ENCODE data around the gene GSDME.
"Not testable (repeated sequence)": the region's sequence is repeated elsewhere in the genome, so short reads cannot be mapped to it uniquely, and the experiment has no call there.

GSDME gene

DNA sequence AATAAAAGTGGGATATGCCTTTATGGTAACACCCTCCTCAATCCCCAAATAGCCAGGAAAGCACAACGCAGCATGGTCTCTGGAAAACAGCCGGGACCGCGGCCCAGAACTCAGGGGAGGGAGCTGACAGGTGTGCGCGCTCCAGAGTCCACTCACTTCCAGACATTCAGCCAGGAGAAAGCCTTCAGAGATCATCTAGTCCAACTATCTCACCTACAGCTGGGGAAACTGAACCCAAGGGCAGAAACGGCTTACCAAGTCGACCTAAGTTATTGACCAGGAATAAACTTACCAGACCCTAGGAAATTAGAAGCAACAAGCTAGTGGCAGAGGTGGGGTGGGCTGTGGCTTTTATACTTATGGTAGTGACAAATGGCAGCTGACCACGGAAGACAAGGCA, 16.4 kb downstream of the GSDME start:
- no peak for DNase-seq

- DNase-seq, result no peak
Measured at GRCh38 chr7:24739306-24739705, 18.0 kb downstream of the GSDME start.

DNA sequence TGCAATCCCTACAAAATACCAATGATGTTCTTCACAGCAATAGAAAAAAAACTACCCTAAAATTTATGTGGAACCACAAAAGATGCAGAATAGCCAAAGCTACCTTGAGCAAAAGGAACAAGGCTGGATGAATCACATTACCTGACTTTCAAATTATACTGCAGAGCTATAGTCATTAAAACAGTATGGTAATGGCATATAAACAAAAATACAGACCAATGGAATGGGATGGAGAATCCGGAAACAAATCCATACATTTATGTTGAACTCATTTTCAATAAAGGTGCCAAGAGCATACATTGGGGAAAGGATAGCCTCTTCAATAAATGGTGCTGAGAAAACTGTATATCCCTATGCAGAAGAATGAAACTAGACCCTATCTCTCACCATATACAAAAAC, 18.7 kb downstream of the GSDME start:
- no peak for DNase-seq

- no peak for DNase-seq
Measured at GRCh38 chr7:24737281-24737680, 20.0 kb downstream of the GSDME start.

DNA sequence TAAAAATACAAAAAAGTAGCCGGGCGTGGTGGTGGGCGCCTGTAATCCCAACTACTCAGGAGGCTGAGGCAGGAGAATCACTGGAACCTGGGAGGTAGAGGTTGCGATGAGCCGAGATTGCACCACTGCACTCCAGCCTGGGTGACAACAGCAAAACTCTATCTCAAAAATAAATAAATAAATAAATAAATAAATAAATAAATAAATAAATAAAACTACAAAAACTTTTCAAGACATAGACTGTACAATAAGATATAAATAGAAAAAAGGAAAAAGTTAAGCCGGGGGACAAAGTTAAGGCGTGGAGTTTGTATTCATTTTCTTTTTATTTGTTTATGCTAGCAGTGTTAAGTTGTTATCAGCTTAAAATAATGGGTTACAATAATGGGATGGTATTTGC, 21.7 kb downstream of the GSDME start:
- not testable (repeated sequence) for DNase-seq

- DNase-seq, result no peak
Measured at GRCh38 chr7:24734306-24734705, 23.0 kb downstream of the GSDME start.

DNA sequence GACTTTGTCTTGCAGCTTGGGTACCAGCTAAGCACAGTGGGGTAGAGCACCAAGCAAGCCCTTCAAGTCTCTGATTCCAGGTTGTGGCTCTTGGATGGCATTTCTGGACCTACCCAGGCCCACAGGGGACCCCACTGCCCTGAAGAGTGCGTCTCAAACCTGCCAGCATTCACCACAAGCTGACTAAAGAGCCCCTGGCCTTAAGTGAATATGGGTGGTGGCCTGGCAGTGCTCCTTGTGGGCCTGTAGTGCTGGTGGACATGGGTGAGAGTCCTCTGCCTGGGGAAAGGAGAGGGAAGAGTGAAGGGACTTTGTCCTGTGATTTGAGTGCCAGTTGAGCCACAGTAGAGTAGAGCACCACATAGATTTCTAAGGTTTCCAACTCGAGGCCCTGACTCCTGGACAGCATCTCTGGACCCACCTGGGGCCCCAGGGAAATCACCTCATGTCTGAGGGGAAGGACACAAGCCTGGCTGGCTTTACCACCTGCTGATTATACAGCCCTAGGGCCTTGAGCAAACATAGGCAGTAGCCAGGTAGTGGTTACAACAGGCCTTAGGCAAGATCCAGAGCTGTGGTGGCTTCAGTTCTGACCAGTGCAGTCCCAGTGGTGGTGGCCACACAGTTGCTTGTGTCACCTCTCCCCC, 23.7 kb downstream of the GSDME start:
- no peak for DNase-seq

DNA sequence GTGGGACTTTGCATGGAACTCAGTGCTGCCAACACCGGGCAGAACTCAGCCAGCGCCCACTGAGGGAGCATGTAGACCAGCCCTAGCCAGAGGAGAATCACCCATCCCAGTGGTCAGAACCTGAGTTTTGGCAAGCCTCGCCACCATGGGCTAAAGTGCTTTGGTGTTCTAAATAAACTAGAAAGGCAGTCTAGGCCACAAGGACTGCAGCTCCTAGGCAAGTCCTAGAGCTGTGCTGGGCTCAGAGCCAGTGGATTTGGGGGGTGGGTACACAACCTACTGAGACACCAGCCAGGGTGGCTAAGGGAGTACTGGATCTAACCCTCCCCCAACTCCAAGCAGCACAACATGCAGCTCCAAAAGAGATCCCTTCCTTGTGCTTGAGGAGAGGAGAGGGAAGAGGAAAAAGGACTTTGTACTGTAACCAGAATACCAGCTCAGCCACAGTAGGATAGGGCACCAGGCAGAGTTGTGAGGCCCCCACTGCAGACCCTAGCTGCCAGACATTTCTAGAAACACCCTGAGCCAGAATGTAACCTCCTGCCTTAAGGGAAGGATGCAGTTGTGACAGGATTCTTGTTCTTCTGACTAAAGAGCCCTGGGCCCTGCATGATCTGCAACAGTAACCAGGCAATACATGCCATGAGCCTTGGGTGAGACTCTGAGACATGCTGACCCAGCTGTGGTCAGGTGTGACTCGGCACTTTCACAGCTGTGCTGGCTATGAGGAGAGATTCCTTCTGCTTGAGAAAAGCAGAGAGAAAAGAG, 24.4 kb downstream of the GSDME start:
- no peak for DNase-seq

DNA sequence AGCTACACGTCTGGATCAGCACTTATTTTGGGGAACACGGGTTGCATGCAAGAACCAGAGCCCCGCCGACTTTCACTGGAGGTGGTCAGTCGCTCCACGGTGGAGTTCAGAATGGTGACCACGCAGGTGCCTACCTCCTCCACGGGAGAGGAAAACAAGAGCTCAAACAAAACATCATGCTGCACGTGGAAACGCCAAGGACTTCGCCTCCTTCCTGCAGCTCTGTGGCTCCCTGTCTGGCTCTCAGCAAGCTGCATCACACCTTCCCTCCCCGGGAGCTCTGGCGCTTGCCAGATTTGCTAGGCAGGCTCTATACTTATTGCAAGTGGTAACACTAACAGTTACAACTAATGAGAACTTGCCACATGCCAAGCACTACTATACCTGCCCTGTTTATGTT, 26.0 kb downstream of the GSDME start:
- DNase-seq, result no peak

DNA sequence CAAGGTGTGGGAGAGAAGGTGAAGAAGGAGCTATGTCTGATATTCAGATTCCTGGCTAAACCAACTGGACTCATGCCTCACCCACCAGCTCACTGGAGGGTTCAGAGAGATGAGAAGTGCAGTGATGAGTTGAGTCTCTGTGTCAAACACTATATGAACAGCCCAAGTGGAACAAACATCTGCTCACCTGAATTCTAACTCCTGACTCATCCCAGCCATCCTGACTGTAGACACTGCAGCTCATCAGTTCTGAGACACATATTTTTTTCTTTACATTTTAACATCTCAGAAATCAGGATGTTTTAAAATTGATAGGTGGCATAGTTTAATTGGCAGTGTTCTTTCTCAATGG, 27.3 kb downstream of the GSDME start:
- no peak for DNase-seq

- no peak for DNase-seq
Measured at GRCh38 chr7:24729365-24730017, 27.8 kb downstream of the GSDME start.

DNA sequence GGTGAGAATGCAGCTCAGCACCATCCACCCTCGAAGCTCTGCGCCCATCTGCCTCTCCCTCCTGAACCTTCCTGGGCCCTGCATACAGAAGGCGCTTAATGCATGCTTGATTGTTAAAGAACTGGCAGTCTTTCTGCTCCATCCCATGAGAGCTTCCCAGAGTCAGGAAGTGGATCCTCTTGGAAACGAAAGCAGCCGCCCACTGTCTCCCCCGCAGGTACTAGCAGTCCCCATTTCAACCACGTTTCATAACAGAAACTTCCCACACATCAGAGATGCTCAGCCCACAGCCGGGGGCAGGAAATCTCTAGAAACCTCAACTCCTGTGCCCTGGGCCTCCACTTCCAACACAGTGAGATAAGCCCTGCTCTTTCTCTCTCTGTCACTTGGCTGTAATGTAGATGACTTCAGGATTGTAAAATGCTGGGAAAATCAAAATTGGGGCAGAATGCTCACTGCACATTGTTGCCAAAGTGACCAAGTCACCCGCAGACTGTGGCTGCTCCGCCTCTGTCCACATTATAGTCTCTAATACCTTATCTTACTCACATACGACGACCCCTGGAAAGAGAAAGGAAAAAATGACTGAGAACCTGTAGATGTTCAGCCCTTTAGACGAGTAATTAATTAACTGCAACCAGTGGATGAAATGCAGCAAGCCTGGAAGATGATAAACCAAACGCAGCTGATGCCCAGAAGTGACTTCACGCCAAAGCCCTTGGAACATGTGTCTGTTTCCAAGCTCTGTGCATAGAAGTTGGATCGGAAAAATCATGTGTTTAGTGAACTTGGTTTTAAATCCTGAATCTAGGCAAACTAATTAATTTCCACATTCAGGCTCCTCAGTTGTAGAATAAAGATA, 28.5 kb downstream of the GSDME start:
- DNase-seq, result no peak

DNA sequence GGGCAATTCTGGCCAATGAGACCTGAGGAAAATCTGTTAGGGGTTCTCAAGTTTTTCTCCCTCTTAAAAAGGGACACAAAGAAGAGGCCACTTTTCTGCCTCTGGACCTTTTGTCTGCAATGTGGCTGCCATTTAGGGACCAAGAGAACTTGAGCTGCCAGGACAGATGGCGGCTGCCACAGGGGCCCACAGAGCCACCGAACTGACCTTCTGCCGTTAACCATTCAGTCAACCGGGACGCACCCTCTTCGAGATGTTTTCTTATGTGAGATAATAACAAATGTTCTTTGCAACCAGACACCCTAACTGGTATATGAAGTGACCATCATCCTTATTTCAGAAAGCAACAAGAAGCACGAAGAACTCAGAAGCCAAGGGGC, 29.2 kb downstream of the GSDME start:
- DNase-seq, result no peak

- DNase-seq, result no peak
Measured at GRCh38 chr7:24727154-24728120, 29.8 kb downstream of the GSDME start.

DNA sequence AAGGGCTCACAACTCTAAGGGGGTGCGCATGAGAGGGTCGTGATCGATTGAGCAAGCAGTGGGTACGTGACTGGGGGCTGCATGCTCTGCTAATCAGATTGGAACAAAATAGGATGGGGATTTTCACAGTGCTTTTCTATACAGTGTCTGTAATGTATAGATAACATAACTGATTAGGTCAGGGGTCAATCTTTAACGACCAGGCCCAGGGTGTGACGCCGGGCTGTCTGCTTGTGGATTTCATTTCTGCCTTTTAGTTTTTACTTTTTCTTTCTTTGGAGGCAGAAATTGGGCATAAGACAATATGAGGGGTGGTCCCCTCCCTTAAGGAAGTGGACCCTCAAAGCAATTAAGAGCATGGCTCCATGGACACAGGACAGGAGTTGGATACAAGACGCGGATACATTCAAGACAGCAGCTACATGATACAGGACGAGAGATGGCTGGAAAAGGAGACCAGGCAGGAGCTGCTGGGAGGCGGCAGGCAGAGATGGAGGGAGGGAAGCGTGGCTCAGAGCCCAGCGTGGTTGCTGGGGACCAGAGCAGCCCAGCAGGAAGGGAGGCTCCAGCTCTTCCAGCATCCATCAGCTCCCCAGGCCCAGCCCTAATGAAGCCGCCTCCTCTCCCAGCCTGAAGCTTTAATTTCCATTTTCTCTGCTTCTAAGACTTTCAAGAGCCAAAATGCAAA, 31.6 kb downstream of the GSDME start:
- no peak for DNase-seq

GRCh38 chr7:24724451-24725190, 32.6 kb downstream of the GSDME start:
- DNase-seq, result no peak

DNA sequence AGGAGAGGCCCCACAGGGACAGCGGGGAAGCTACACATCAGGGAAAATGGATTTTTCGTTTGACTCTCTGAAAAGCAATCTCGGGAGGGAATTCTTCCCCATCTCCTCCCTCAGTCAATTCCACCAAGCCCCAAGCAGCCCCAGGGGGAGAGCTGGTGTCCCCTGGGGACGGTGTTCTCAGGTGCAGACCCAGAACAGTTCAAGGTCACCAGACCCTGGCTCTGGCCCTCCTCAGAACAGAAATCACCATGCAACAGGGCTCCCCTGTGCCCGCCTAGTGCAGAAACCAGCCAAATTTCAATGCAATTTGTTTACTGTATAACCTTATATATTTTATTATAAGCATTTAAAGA, 34.1 kb downstream of the GSDME start:
- DNase-seq, result no peak

DNA sequence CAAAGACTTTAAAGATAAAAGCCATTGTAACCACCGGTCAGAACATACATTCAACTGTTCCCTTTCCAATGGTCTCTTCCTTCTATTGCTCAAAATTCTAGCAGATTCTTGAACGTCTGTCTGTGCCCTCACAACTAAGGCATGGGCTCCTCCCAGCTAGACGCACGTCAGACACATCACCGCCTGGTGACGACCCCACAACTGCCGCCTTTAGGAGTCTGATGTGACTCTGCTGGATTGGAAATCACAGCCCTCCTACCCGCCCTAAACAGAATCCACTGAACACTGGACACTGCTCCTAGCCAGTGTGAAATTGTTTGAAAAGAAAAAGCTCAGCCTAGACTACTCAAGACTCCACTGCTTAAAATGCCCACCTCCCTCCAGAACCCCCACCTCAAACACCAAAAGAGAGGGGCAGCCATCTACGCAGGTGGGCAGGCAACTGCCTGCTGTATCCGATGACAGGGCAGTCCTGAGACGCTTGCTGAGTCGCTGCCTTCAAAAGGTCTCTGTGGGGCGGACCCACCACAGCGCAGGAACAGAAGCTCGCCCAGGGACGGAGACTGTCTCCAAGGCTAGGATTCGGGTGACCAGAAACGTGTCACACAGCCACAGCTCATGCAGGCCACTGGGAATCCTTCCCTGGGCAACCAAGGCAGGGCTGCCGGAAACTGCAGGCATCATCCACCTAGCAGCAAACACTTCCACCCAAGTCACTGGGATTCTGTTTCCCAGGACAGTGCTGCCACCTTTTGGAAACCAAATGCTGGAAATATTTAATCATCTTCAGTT, 34.7 kb downstream of the GSDME start:
- DNase-seq, result no peak

GRCh38 chr7:24721481-24722001, 35.7 kb downstream of the GSDME start:
- no peak for DNase-seq

DNA sequence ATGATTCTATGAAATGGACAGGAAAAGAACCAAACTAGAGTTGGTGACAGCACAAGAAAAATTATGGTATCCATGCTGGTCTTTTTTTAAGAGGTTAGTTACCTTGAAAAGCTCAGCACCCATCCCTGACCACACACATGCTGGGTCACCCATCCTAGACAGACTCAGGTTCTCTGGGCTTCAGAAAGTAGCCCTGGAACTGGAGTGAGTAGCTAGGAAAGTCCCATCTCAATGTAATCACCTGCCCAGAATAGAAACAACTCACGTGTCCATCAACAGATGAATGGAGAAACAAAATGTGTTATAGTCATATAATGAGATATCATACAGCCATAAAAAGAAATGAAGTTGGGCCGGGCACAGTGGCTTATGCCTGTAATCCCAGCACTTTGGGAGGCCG, 37.0 kb downstream of the GSDME start:
- DNase-seq, result no peak
